IMR-90 (cell line): Measurements from ENCODE around the gene DBNDD2. TPM values are rescaled to one million over a fixed set of nuclear protein-coding genes. Genes with fewer than 3 reads are reported as not detected.

Source experiments
- ATAC-seq: fragments of 200-7000 bp; cut with Tn5 transposase; 2 replicates; pipeline ENCODE4 v1.9.1; 2020; ENCODE audit warnings: low read depth, mild to moderate bottlenecking, moderate library complexity
- BruUV-seq: library from RNA; stranded (reverse); fragments of 400-500 nt; replicated peaks from 2 replicates; lab custom pipeline; 2021; lab: Mats Ljungman, UMichigan
- CTCF ChIA-PET: fragments of 300-600 bp; formaldehyde crosslinking; extraction: SDS; loops from one replicate; lab custom pipeline; 2021; ENCODE audit warnings: antibody characterized with exemption; lab: Yijun Ruan, JAX
- POLR2A ChIA-PET: fragments of 300-600 bp; sonication (Branson Sonifier 250); formaldehyde crosslinking; loops from one replicate; lab custom pipeline; 2022; ENCODE audit warnings: antibody characterized with exemption; ENCODE audit not compliant: unreplicated experiment; lab: Charles Lee
- DNase-seq: peaks from one replicate; pipeline ENCODE4 v3.0.0; 2013
- H2AFZ ChIP-seq: replicated peaks from 2 replicates; pipeline ENCODE3; 2013; ENCODE audit warnings: low read length, mild to moderate bottlenecking; ENCODE audit not compliant: poor library complexity
- H2AK5ac ChIP-seq: 2 replicates; pipeline ENCODE4 v1.6.1; 2013; ENCODE audit warnings: low read depth, low read length, inconsistent platforms
- H2AK9ac ChIP-seq: replicated peaks from 2 replicates; pipeline ENCODE3; 2013; ENCODE audit warnings: mild to moderate bottlenecking, low read depth, low read length, moderate library complexity; ENCODE audit not compliant: poor library complexity
- H2BK120ac ChIP-seq: 2 replicates; pipeline ENCODE4 v1.6.1; 2013; ENCODE audit warnings: low read depth, low read length, inconsistent platforms
- H2BK15ac ChIP-seq: 3 replicates; pipeline ENCODE4 v1.6.1; 2013; ENCODE audit warnings: low read depth, low read length, inconsistent platforms
- H2BK20ac ChIP-seq: 2 replicates; pipeline ENCODE4 v1.6.1; 2013; ENCODE audit warnings: low read depth, mild to moderate bottlenecking, inconsistent platforms, low read length, moderate library complexity
- H2BK5ac ChIP-seq: 2 replicates; pipeline ENCODE4 v1.6.1; 2013; ENCODE audit warnings: mild to moderate bottlenecking, low read depth, low read length, inconsistent platforms; ENCODE audit not compliant: poor library complexity, severe bottlenecking
- H3K14ac ChIP-seq: replicated peaks from 2 replicates; pipeline ENCODE4 v1.6.1; 2013; ENCODE audit warnings: low read depth, low read length, inconsistent platforms
- H3K18ac ChIP-seq: 2 replicates; pipeline ENCODE4 v1.6.1; 2013; ENCODE audit warnings: low read depth, low read length, control low read depth
- H3K23ac ChIP-seq: 2 replicates; pipeline ENCODE4 v1.6.1; 2013; ENCODE audit warnings: low read depth, low read length, inconsistent platforms
- H3K27ac ChIP-seq: 2 replicates; pipeline ENCODE4 v1.5.1; 2013; ENCODE audit warnings: mild to moderate bottlenecking, control low read depth, low read length; ENCODE audit not compliant: insufficient read depth
- H3K27me3 ChIP-seq: 2 replicates; pipeline ENCODE4 v1.6.1; 2013; ENCODE audit warnings: low read length; ENCODE audit not compliant: control insufficient read depth, insufficient read depth
- H3K36me3 ChIP-seq: 2 replicates; pipeline ENCODE4 v1.6.1; 2013; ENCODE audit warnings: low read length, mixed read lengths; ENCODE audit not compliant: control insufficient read depth, insufficient read depth
- H3K4ac ChIP-seq: 2 replicates; pipeline ENCODE4 v1.6.1; 2013; ENCODE audit warnings: low read depth, low read length, inconsistent platforms
- H3K4me1 ChIP-seq: 2 replicates; pipeline ENCODE4 v1.6.1; 2013; ENCODE audit warnings: low read length, mixed read lengths; ENCODE audit not compliant: control insufficient read depth, insufficient read depth
- H3K4me2 ChIP-seq: 2 replicates; pipeline ENCODE4 v1.6.1; 2013; ENCODE audit warnings: low read depth, mild to moderate bottlenecking, control low read depth, low read length, moderate library complexity
- H3K4me3 ChIP-seq: 2 replicates; pipeline ENCODE4 v1.5.1; 2013; ENCODE audit warnings: low read depth, mild to moderate bottlenecking, control low read depth, low read length, moderate library complexity; ENCODE audit not compliant: insufficient read depth
- H3K56ac ChIP-seq: 2 replicates; pipeline ENCODE4 v1.6.1; 2013; ENCODE audit warnings: low read length, inconsistent platforms; ENCODE audit not compliant: insufficient read depth; ENCODE audit errors: extremely low read depth
- H3K79me1 ChIP-seq, 2 experiments: 2 replicates each; pipeline ENCODE4 v1.6.1; 2013; ENCODE audit warnings: low read length in 2 of 2, inconsistent platforms in 1 of 2, low read depth in 1 of 2
- H3K9ac ChIP-seq: 2 replicates; pipeline ENCODE4 v1.6.1; 2013; ENCODE audit warnings: low read depth, low read length, control low read depth
- H3K9me1 ChIP-seq: 2 replicates; pipeline ENCODE4 v1.6.1; 2013; ENCODE audit warnings: low read length, inconsistent platforms; ENCODE audit not compliant: insufficient read depth
- H3K9me3 ChIP-seq: 2 replicates; pipeline ENCODE4 v1.6.1; 2013; ENCODE audit warnings: low read length; ENCODE audit not compliant: control insufficient read depth, insufficient read depth
- H4K20me1 ChIP-seq: 2 replicates; pipeline ENCODE4 v1.6.1; 2013; ENCODE audit warnings: low read length, inconsistent platforms; ENCODE audit not compliant: insufficient read depth
- H4K5ac ChIP-seq: 2 replicates; pipeline ENCODE4 v1.6.1; 2013; ENCODE audit warnings: mild to moderate bottlenecking, low read depth, low read length, control low read depth
- H4K8ac ChIP-seq, 2 experiments: 2 replicates each; pipeline ENCODE4 v1.6.1; 2013; ENCODE audit warnings: low read depth in 2 of 2, low read length in 2 of 2, control low read depth in 1 of 2, inconsistent platforms in 1 of 2
- H4K91ac ChIP-seq: 2 replicates; pipeline ENCODE4 v1.6.1; 2013; ENCODE audit warnings: low read depth, low read length, inconsistent platforms; ENCODE audit not compliant: insufficient read depth
- CEBPB ChIP-seq: IDR thresholded peaks from 2 replicates; pipeline ENCODE4 v1.6.1; 2012; ENCODE audit warnings: low read depth, low read length, improper control_type of control experiment
- ELK1 ChIP-seq: fragments of 150-350 bp; IDR thresholded peaks from 2 replicates; pipeline ENCODE4 v1.6.1; 2016; ENCODE audit warnings: low read depth, mild to moderate bottlenecking, low read length, moderate library complexity, borderline replicate concordance
- MAFK ChIP-seq: IDR thresholded peaks from 2 replicates; pipeline ENCODE4 v1.6.1; 2012; ENCODE audit warnings: low read depth, low read length, improper control_type of control experiment
- MAZ ChIP-seq: IDR thresholded peaks from 2 replicates; pipeline ENCODE4 v1.6.1; 2012; ENCODE audit warnings: low read depth, mild to moderate bottlenecking, low read length, improper control_type of control experiment, moderate library complexity, borderline replicate concordance
- NFE2L2 ChIP-seq: fragments of 150-350 bp; IDR thresholded peaks from 2 replicates; pipeline ENCODE4 v1.6.1; 2016; ENCODE audit warnings: low read depth, mild to moderate bottlenecking, low read length
- RAD21 ChIP-seq: IDR thresholded peaks from 2 replicates; pipeline ENCODE4 v1.6.1; 2012; ENCODE audit warnings: low read length, improper control_type of control experiment
- RCOR1 ChIP-seq: IDR thresholded peaks from 2 replicates; pipeline ENCODE4 v1.6.1; 2012; ENCODE audit warnings: mild to moderate bottlenecking, low read length, improper control_type of control experiment; ENCODE audit not compliant: insufficient replicate concordance
- RFX5 ChIP-seq: IDR thresholded peaks from 2 replicates; pipeline ENCODE4 v1.8.0; 2012; ENCODE audit warnings: low read depth, mild to moderate bottlenecking, low read length, moderate library complexity
- WGBS, 2 experiments: methylation state at CpG; one replicate each; pipeline versions ENCODE4 v1.1.5 to v1.1.7; 2013; ENCODE audit warnings: missing lambda C conversion rate in 2 of 2; ENCODE audit not compliant: insufficient read length in 1 of 2; ENCODE audit errors: extremely low coverage in 2 of 2; 5-methylcytosine and 5-hydroxymethylcytosine counted together
- dilution Hi-C: fragments of 300-500 bp; cut with HindIII; formaldehyde crosslinking; loops from one replicate; pipeline ENCODE4 v1.14.3; 2018; ENCODE audit warnings: low sequenced_read_pairs; ENCODE audit not compliant: unreplicated experiment
- in situ Hi-C: fragments of 300-500 bp; cut with MboI; formaldehyde crosslinking; loops from 3 replicates; pipeline ENCODE4 v1.14.3; 2019; ENCODE audit warnings: low sequenced_read_pairs, inconsistent platforms, mixed read lengths
- intact Hi-C: fragments of 100-400 bp; cut with micrococcal nuclease; formaldehyde crosslinking; loops from 2 replicates; pipeline ENCODE4 v1.10.0; 2022
- polyA plus RNA-seq, 3 experiments: library from polyadenylated mRNA; depleted of rRNA; stranded (reverse); fragments of >200 nt; gene quantifications; 2 replicates each; pipeline ENCODE4 v1.2.3, GENCODE V29; 2012; ENCODE audit warnings: low replicate concordance in 1 of 3
- total RNA-seq: library from RNA; depleted of rRNA; stranded (reverse); fragments of >200 nt; gene quantifications from 2 replicates; pipeline ENCODE4 v1.2.3, GENCODE V29; 2012

DBNDD2 gene
- total and polyA plus RNA-seq, 2 of the 4 experiments (the other 2 are of a cell fraction), result 1.3 to 9.3 TPM

GRCh38 chr20:45426320-45427016 is 18.4 kb downstream of the DBNDD2 start:
- no peak overlapping the region for H3K18ac ChIP-seq
- H3K4me3 ChIP-seq, result no peak overlapping the region
- BruUV-seq, result no TSS peak
- no peak overlapping the region for H2BK15ac ChIP-seq
- intact Hi-C loops, result no loop called here
- no peak overlapping the region for H3K27ac ChIP-seq
- H3K27me3 ChIP-seq, result no peaks in the 10 kb centered on the region
- H4K91ac ChIP-seq, result no peak overlapping the region
- no peak overlapping the region for H2BK20ac ChIP-seq
- H3K23ac ChIP-seq, result no peak overlapping the region
- H3K9ac ChIP-seq, result no peak overlapping the region
- WGBS, 2 experiments, result 100% methylated on average over 1 of the region's 5 CpGs; no CpG with 5 or more reads in 1 of the 2 experiments
- in situ Hi-C loops, result no loop called here
- H4K20me1 ChIP-seq, result no peaks in the 10 kb centered on the region
- ATAC-seq, result no peak
- H3K9me3 ChIP-seq, result no peaks in the 10 kb centered on the region
- ChIA-PET CTCF (no interaction called here), POLR2A (interaction anchor here (0.6 kb wide), 1 partner anchor 20 kb away, joined by 3 read pairs; no protein-coding TSS in a partner anchor)
- no peaks in the 10 kb centered on the region for H3K4me1 ChIP-seq
- no peaks in the 10 kb centered on the region for H3K79me1 ChIP-seq
- no peaks in the 10 kb centered on the region; the same call in 1 of the 2 replicates for H3K9me1 ChIP-seq
- H3K36me3 ChIP-seq, result peaks cover 24% of the 10 kb centered on the region
- peak overlapping the region; percentile 82 for H2AK9ac ChIP-seq
- DNase-seq, result no peak
- no peak overlapping the region for H2AFZ ChIP-seq
- no peak overlapping the region for H3K4ac ChIP-seq
- no peak overlapping the region for H2BK5ac ChIP-seq
- no peak overlapping the region for H4K5ac ChIP-seq
- H4K8ac ChIP-seq, result no peak overlapping the region
- H3K14ac ChIP-seq, result no peak overlapping the region
- H3K4me2 ChIP-seq, result no peak overlapping the region
- H2BK120ac ChIP-seq, result no peak overlapping the region
- no peak for TF ChIP-seq RFX5
- no peak for TF ChIP-seq MAZ
- TF ChIP-seq NFE2L2, result no peak
- TF ChIP-seq RAD21, result no peak
- TF ChIP-seq ELK1, result no peak
- no peak for TF ChIP-seq CEBPB
- TF ChIP-seq MAFK, result no peak
- no peak for TF ChIP-seq RCOR1
- no peak overlapping the region for H3K56ac ChIP-seq
- dilution Hi-C loops, result no loop called here
- no peak overlapping the region for H2AK5ac ChIP-seq
